ENCODE measurements around the gene CLK2. TPM values are rescaled to one million over a fixed set of nuclear protein-coding genes. Genes with fewer than 3 reads are reported as not detected.
A peak's percentile ranks its signal among the peaks of the same experiment; 100 is the strongest.

The CLK2 gene
- total and polyA plus RNA-seq, 2 of the 13 experiments (the other 11 are each of a cell fraction or from before 2014, with no cell fraction given) = 20.1 to 73.5 TPM

- 0 out of 2 replicates have a peak, but pooled peaks have one; percentile 40 for TF ChIP-seq ZNF619 (CRISPR knock-in tag; IDR thresholded peaks at IDR 0.05)
- TF ChIP-seq REPIN1 (CRISPR knock-in tag; IDR thresholded peaks at IDR 0.05; ENCODE audit: borderline replicate concordance, low read depth) = 0 out of 2 replicates have a peak, but pooled peaks have one; percentile 33
- 0 out of 2 replicates have a peak, but pooled peaks have one; percentile 55 for TF ChIP-seq ZNF614 (CRISPR knock-in tag; IDR thresholded peaks at IDR 0.05; ENCODE audit: borderline replicate concordance)
- no peak for TF ChIP-seq ZNF891 (CRISPR knock-in tag; IDR thresholded peaks at IDR 0.05)
- TF ChIP-seq, protein P1, sequence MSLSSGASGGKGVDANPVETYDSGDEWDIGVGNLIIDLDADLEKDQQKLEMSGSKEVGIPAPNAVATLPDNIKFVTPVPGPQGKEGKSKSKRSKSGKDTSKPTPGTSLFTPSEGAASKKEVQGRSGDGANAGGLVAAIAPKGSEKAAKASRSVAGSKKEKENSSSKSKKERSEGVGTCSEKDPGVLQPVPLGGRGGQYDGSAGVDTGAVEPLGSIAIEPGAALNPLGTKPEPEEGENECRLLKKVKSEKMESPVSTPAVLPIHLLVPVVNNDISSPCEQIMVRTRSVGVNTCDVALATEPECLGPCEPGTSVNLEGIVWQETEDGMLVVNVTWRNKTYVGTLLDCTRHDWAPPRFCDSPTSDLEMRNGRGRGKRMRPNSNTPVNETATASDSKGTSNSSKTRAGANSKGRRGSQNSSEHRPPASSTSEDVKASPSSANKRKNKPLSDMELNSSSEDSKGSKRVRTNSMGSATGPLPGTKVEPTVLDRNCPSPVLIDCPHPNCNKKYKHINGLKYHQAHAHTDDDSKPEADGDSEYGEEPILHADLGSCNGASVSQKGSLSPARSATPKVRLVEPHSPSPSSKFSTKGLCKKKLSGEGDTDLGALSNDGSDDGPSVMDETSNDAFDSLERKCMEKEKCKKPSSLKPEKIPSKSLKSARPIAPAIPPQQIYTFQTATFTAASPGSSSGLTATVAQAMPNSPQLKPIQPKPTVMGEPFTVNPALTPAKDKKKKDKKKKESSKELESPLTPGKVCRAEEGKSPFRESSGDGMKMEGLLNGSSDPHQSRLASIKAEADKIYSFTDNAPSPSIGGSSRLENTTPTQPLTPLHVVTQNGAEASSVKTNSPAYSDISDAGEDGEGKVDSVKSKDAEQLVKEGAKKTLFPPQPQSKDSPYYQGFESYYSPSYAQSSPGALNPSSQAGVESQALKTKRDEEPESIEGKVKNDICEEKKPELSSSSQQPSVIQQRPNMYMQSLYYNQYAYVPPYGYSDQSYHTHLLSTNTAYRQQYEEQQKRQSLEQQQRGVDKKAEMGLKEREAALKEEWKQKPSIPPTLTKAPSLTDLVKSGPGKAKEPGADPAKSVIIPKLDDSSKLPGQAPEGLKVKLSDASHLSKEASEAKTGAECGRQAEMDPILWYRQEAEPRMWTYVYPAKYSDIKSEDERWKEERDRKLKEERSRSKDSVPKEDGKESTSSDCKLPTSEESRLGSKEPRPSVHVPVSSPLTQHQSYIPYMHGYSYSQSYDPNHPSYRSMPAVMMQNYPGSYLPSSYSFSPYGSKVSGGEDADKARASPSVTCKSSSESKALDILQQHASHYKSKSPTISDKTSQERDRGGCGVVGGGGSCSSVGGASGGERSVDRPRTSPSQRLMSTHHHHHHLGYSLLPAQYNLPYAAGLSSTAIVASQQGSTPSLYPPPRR (CRISPR knock-in tag; IDR thresholded peaks at IDR 0.05; ENCODE audit: borderline replicate concordance) = peak; percentile 36; the same call in 1 of the 2 replicates
- peak; percentile 51; the same call in 1 of the 2 replicates for TF ChIP-seq DMAP1 (CRISPR knock-in tag; IDR thresholded peaks at IDR 0.05)
- peak; percentile 43; the same call in 1 of the 3 replicates for TF ChIP-seq MXI1 (IDR thresholded peaks at IDR 0.05; ENCODE audit: borderline replicate concordance, low read depth, low read length)
- peak; percentile 30; the same call in 1 of the 2 replicates for TF ChIP-seq TFE3 (CRISPR knock-in tag; IDR thresholded peaks at IDR 0.05)
- no peak for TF ChIP-seq ELF1 (CRISPR knock-in tag; IDR thresholded peaks at IDR 0.05)
- TF ChIP-seq ZNF766 (CRISPR knock-in tag; IDR thresholded peaks at IDR 0.05; ENCODE audit: borderline replicate concordance) = no peak
- TF ChIP-seq ZNF616 (CRISPR knock-in tag; IDR thresholded peaks at IDR 0.05; ENCODE audit: low read depth) = no peak
- TF ChIP-seq ZNF343 (CRISPR knock-in tag; IDR thresholded peaks at IDR 0.05) = 0 out of 2 replicates have a peak, but pooled peaks have one; percentile 1
- no peak for TF ChIP-seq LCORL (IDR thresholded peaks at IDR 0.05)
- peak; percentile 42; the same call in 1 of the 2 replicates for TF ChIP-seq LCORL (CRISPR knock-in tag; IDR thresholded peaks at IDR 0.05)
- peak; percentile 36; the same call in 1 of the 2 replicates for TF ChIP-seq SMAD3 (CRISPR knock-in tag; IDR thresholded peaks at IDR 0.05)
- 0 out of 2 replicates have a peak, but pooled peaks have one; percentile 17 for TF ChIP-seq MEF2D (CRISPR knock-in tag; IDR thresholded peaks at IDR 0.05)
- TF ChIP-seq POGZ (CRISPR knock-in tag; IDR thresholded peaks at IDR 0.05) = no peak
- peak; percentile 58; the same call in 1 of the 2 replicates for TF ChIP-seq TBX2 (CRISPR knock-in tag; IDR thresholded peaks at IDR 0.05; ENCODE audit: borderline replicate concordance)
- TF ChIP-seq ZSCAN21 (CRISPR knock-in tag; IDR thresholded peaks at IDR 0.05; ENCODE audit: borderline replicate concordance) = 0 out of 2 replicates have a peak, but pooled peaks have one; percentile 23
- peak; percentile 38; the same call in 1 of the 2 replicates for TF ChIP-seq TIGD3 (CRISPR knock-in tag; IDR thresholded peaks at IDR 0.05; ENCODE audit: borderline replicate concordance)
- peak; percentile 63; the same call in 1 of the 2 replicates for TF ChIP-seq ZNF136 (CRISPR knock-in tag; IDR thresholded peaks at IDR 0.05; ENCODE audit: low read depth)
- 0 out of 2 replicates have a peak, but pooled peaks have one; percentile 50 for TF ChIP-seq IRF9 (CRISPR knock-in tag; IDR thresholded peaks at IDR 0.05; ENCODE audit: borderline replicate concordance)
Measured at GRCh38 chr1:155304558-155305063, 31.3 kb upstream of the CLK2 start (continued).

Data from HepG2 (cell line).